Skin of body (tissue), 2 donors: Measurements from ENCODE around the gene CDK10. TPM values are rescaled to one million over a fixed set of nuclear protein-coding genes. Genes with fewer than 3 reads are reported as not detected.

Source experiments
- DNase-seq: peaks from one replicate; lab custom pipeline; 2025; lab: John Stamatoyannopoulos, UW
- total RNA-seq: library from RNA; depleted of rRNA; stranded (reverse); fragments of >200 nt; gene quantifications from one replicate; pipeline ENCODE4 v1.2.3, GENCODE V29; 2014

Gene CDK10
- total RNA-seq, 1 donor from 2014 or later, result 28.5 TPM

DNA sequence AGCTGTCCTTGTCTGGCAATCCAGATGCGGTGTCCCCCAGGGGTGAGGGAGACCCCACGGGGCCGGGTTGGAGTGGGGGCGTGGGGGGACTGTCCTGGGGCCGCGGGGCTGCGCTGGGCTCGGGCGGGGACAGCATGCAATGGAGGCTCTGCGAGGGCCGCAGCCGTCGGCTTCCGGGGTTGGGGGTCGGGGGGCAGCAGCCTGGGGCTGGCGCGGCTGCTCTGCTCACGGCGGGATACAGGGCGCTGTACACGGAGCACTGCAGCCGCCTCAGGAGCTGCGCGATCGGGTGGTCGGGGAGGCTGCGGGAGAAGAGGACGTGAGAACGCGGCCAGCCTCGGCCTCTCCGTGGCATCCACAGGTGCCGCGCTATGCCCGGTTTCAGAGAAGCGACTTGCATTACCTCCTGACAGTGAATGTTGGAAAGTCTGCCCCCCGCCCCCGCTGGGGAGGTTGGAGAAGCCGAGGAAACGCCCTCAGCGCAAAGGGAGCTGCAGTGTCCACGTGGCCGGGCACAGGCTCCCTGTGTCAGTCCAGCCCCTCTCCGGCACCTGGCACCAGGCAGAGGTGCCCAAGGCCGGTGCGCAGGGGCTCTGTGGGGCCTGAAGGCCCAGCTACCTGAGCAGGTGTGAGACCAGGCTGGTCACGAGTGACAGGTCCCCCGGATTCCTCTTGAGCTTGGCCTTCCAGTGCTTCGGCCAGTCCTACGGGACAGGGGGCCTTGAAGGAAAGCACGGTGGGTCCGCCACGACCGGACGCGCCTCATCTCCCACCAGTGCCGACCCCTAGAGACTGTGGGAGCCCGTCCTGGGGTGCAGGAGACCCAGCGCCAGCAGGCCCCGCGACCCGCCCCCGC, 24.4 kb downstream of the CDK10 start:
- no peak for DNase-seq

DNA sequence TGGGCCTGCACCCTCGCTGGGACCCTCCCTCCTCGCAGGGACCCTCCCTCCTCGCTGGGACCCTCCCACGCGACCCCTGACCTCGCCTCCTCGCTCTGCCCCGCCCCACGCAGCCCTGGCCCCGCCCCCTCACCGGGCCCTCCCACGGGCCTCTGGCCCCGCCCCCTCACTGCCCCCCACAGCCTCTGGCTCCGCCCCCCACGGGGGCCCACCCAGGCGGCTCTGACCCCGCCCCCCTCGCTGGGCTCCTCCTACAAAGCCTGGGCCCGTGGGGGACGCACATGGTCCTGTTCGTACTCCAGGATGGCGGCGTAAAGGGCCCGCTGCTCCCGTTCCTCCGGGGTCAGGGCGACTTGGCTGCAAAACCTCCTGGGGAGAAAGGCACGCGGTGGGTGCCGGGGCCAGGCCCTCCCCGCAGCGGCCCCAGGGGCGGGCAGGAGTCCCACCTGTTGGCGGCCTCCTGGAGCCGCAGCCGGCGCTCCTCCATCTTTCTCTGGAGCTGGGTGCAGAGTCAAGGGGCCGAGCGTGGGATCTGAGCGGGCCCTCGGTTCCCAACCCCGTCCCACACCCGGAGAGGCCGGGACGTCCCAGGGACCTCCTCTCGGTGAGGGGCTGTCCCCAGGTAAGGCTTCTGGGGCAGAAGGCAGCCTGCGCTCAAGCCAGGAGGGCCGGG, 25.2 kb downstream of the CDK10 start:
- no peak for DNase-seq

DNA sequence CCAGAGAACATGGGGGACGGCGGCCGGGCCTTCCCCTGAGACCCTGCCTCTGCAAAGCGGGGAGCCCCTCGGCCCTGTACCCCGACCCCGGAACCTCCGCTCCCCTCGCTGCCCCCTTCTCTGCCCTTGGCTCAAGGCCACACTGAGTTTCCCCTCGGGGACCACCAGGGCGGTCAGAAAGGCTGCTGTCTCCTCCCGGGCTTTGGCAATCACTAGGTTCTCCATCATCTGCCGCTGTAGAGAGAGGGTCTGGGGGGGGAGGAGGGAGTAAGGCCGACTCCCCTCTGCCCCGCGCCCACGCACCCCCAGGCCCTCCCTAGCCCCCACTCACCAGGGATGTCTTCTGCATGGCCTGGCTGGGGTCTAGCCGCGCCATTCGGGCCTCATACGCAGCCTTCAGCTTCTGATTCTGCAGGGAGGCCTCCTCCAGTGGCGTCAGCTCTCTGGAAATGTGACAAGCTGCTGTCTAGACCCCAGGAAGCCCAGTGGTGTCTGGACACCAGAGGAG, 25.8 kb downstream of the CDK10 start:
- no peak for DNase-seq

DNA sequence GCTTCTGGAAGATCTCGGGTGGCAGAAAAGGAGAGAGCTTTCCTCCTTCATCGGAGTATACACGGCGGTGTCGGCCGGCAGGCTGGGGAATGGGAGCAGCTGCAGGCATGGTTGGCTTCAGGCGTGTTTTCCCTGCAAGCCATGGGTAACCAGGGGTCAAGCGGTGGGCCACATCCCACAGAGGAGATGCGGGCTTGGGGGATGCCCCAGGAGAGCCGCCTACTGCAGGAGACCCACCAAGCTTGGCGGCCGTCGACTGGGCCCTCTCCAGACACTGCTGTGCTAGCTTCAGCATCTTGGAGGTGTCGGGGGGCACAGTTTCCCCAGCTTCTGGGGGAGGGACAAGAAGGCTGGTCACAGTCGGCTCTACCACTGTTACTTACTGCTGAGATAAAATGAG, 30.0 kb downstream of the CDK10 start:
- no peak for DNase-seq

DNA sequence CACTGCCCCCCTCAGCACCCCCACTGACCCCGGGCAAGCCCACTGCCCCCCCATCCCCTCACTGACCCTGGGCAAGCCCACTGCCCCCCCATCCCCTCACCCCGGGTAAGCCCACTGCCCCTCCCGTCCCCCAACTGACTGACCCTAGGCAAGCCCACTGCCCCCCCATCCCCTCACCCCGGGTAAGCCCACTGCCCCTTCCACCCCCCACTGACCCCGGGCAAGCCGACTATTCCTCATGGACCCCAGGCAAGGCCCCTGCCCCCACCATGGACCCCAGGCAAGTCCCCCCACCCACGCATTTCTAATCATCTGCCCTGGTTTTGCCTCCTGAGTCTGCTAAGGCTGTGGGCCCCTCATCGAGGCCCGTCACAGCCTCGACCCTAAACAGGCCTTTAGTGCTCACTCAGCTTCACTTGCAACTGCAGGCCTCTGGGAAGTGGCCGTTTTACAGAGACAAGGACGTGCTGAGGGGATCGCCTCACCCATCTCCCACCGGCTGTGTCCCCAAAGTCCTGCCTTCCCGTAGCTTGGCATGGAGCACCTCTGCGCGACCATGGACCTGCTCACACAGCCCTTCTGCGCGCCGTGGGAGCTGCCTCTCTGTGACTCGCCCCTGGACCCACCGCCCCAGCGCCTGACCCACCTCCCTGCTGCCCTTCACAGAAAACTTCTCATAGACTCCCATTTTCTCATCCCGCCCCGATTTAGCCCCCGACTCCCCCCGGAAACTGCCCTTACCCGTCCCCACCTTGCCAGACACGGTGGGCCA, 30.6 kb downstream of the CDK10 start:
- no peak for DNase-seq

DNA sequence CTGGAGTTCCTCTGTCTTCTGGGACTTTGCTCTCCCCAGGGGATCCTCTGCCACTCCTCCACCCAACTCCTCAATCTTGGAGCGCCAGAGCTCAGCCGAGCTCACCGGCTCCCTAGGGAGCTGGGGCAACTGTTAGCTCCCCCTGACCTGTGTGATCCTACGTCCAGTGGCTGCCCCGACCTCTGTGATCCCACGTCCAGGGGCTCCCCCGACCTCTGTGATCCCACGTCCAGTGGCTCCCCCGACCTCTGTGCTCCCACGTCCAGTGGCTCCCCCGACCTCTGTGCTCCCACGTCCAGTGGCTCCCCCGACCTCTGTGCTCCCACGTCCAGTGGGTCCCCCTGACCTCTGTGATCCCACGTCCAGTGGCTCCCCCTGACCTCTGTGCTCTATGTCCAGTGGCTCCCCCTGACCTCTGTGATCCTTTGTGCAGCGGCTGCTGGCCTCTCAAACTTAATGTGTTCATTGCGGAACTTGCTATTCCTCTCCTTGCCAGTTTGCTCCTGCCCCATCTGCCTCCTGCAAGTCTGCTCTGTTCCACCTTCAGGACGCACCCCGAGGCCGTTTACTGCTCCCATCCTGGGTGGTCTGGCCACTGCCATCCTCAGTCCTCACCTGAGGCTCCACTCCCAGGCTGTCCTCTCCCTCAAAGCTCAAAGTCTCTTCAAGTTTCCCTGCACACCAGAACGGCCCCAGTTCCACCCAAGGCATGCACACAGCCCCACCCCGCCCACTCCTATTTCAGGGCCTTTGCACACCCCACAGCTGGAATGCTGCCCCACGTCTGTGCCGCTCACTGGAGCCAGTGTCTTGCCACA, 31.4 kb downstream of the CDK10 start:
- DNase-seq, result no peak

DNA sequence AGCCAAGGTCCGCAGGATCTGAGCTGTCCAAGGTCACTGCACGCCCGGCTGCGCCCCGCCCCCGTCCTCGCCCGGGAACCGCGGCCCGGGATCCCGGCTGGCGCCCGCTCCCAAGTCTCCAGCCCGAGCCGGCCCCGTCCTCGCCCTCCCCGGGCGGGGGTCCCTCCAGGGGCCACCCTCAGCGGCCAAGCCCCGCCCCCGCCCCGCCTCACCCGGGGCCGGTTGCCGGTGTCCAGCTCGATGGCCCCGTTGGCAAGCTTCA, 34.0 kb downstream of the CDK10 start:
- no peak for DNase-seq

DNA sequence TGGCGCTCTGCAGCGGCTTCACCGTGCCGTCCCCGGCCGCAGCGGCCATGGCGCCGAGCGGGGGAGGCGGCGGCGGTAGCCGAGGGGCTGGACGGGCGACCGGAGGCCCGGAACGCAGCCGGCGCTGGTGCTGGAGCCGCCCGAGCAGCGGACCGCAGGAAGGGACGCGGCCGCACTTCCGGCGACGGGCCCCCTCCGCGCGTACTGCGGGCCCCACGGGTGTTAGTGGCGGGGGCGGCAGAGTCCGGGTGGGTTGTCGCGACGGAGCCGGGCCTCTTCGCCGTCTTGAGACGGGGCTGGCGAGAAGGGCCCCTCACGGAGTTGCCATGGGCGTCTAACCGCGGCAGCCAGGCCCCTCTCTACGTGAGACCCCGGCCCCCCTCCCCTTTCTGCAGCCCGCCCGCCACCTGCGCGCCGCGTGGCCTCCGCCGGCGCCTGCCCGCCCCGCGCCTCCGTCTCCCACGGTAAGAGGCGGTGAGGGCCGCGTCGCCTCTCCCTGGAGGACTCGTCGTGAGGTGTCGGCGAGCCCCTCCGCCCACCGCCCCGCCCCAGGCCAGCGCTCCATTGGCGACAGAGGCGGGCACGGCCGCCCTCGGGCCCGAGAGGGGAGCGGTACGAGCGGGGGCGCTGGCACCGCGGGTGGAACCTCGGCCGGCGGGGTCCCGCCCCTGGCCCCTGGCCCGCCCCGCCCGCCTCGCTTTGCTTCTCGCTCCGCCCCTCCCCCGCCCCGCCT, 34.5 kb downstream of the CDK10 start, which contains the start of the genes VPS9D1 and ZNF276:
Gene VPS9D1 (minus strand): TSS at position 86 of the 733 bp plus-strand sequence. CDS start 37 bp downstream, at position 49.
Gene ZNF276 (plus strand): TSS at position 725 of the 733 bp plus-strand sequence. CDS start 104 bp downstream, outside the sequence.
- DNase-seq, result peak; percentile 56

DNA sequence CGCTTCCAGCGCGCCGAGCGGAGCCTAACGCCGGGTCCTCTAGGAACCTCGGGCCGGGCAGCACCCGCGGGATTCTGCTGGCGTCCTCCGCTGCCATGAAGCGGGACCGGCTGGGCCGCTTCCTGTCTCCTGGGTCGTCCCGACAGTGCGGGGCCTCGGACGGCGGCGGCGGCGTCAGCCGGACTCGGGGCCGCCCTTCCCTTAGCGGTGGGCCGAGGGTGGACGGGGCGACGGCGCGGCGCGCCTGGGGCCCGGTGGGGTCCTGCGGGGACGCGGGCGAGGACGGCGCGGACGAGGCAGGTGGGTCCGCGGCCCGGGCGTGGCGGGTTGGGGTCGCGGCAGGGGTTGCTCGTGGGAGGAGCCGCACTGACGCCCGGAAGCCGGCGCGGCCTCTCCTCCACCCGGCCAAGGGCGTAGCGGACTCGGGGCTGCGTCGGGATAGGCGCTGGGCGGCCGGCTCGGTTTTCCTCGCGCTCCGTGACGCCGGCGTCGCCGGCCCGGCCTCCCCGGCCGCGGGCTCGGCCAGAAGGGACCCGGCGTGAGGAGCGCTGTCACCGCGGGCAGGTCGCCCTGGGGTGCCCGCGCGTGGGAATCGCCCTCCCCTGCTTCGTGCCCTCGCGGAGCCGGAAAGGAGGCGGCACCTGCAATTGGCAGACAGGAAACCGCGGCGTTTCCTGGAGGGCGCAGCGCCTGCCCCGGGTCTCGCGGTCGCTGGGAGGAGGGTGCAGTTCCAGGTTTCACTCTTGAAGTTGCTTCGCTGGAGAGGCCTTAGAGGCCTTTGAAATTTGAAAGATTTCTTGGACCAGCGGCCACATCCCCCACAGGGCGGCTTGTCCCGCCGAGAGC, 35.3 kb downstream of the CDK10 start:
- DNase-seq, result no peak

DNA sequence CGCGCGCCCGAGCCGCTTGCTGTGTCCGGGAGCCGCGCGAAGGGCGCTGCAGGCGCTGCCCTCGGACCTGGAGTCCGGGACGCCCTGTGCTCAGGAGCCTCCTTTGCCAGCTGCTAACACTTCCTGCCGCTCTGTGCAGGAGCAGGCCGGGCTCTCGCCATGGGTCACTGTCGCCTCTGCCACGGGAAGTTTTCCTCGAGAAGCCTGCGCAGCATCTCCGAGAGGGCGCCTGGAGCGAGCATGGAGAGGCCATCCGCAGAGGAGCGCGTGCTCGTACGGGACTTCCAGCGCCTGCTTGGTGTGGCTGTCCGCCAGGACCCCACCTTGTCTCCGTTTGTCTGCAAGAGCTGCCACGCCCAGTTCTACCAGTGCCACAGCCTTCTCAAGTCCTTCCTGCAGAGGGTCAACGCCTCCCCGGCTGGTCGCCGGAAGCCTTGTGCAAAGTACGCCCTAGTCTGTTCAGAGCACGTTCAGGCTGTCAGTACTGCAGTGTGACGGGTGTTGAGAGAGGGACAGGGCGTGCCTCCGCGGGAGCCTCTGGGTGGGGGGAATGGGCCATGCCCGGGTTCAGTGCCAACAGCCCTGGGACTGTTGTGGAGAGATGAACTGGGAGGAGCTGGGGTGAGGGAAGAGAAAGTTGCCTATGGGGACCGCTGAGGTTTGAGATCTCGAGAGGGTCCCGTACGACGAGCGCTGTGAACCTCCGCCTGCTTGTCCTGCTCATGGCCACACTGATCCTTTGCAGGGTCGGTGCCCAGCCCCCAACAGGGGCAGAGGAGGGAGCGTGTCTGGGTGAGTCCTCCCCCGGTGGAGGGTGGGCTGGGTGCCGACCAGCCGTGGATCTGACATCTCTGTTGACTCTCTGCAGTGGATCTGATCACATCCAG, 36.1 kb downstream of the CDK10 start:
- DNase-seq, result no peak

DNA sequence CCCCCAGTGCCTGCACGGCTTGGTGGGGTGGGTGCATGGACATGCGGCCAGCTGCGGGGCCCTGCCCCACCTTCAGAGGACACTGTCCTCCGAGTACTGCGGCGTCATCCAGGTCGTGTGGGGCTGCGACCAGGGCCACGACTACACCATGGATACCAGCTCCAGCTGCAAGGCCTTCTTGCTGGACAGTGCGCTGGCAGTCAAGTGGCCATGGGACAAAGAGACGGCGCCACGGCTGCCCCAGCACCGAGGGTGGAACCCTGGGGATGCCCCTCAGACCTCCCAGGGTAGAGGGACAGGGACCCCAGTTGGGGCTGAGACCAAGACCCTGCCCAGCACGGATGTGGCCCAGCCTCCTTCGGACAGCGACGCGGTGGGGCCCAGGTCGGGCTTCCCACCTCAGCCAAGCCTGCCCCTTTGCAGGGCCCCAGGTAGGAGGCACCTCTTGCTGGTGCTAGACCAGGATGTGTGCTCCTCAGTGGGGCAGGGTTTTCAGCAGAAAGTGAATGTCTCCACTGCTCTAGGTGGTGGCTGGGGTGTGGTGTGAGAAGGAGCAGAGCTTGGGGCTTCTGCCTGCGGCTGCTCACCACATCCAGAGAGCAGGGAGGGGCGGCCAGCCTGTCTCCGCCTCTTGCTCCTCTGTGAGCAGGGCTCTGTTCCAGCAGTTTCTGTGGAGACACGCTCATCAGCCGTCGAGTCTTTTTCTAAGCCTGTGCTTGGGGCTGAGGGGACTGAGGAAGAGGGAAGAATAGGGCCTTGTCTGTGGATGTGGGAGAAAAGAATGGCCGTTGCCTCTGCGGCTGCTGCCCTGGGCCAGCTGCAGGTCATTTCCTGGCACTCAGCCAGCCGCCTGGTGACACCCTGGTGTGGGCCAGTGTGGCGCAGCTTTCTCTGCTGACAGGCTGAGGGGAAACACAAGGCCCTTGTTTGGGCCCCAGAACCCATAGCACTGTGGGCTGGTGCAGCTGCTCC, 37.1 kb downstream of the CDK10 start:
- DNase-seq, result peak; percentile 37

DNA sequence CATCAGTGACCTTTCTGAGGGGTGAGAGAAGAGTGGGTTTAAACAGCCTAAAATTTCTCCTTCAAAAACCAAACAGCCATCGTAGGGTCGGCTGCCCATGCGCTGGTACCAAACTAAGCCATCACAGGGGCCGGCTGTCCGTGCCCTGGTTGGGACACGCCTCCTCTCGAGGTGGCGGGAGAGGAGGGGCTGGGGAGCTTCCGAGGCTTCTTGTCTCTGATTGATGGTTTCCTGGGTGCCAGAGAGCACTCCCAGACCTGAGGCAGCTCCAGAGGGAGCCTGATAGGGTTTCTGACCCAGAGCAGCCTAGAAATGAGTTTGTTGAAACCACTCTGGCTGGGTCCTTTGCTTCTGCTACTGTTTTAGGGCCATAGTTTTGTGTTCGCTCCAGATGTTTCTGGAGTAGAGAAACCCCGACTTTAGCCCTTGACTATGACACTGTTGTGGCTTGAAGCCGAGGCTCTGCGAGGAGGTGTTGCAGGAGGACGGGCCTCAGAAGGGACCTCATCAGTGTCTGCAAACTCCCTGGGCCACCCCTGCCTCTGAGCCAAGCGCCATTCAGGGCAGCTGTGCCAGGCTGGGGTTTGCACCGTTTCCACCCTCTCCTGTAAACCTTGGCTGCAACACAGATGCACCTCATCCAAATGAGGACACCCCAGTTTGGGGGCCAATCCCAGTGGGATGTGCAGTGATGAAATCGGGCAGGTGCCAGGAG, 41.1 kb downstream of the CDK10 start:
- DNase-seq, result no peak

DNA sequence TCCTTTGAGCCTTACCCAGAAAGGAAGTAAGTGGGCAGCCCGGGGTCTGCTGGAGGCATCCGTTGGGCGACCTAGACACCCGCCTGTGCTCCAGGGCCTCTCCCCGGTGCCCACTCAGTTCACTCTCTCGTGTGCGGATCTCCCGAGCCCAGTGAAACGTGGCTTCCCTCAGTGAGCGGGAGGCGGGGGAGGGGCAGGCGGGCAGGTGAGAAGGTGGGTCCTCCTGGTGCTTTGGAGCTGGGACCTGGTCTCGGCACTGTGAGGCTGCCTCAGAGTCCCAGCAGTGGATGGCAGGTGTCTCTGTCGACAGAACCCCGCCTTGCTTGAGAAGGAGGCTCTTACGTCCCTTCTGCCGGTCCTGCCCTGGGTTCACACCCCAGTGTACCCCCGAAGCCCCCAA, 42.8 kb downstream of the CDK10 start:
- DNase-seq, result no peak

DNA sequence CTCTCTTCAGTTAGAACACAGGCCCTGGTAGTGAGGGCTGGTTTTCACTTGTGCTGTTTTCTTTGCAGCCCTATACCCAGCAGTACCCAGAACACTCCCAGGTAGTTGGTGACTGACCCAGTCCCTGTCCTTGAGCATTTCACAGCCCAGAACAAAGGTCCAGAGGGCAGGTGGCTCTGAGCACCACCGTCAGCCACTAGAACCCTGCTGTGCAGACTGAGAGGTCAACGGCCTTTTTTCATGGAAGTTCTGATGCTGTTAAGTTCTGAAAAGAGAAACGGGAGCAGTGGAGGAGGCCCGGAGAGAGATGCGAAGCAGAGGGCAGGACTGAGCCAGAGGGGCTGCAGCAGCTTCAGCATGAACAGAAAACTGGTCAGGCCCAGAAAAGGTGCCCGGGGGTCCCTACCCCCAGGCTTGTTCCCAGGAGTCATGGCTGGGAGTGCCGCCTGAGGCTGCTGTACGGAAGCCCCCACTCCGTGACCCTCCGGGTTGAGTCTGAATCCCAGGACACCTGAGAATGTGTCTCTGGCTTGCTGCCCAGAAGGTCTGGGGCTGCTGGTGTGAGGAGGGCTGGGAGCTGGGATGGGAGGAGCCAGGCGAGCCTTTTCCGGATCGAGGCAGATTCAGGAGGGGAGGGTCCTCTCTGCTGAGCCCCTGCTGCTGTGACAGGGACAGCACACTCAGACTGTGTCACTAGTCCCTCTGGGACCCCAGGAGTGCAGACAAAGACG, 43.5 kb downstream of the CDK10 start:
- no peak for DNase-seq

DNA sequence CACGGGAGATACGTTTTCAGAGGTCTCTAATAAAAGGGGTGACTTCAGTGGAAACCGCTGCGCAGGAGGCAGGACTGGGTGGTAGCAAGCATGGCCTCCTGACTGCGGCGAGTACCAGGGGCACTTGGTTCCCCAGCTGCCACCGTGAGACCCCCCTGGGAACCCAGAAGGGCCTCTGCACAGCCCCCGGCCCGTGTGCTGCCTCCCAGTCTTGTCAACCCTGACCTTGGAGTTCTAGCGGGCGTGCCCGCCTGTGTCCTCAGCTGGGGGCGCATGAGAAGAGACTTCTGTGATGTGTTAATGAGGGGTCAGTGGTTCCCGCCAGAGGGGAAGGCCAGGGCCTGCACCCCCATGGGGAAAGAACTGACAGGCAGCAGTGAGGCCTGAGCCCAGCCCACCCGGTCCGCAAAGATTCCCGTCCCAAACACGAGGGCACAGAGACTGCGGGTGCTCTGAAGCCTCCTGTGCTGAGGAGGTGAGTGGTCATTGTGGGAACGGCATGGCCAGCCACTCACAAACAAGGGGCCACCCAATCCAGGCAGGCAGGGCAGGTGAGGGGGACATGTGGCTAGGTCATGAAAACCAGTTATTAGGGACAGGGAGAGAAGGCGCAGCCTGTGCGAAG, 44.2 kb downstream of the CDK10 start:
- DNase-seq, result no peak
